ENCODE results near the gene PSMA6.
"Not testable (repeated sequence)": the region's sequence is repeated elsewhere in the genome, so short reads cannot be mapped to it uniquely, and the experiment has no call there.

Gene PSMA6

GRCh38 chr14:35299708-35300107 is 7.5 kb downstream of the PSMA6 start:
- no peak overlapping the region for H3K4me3 ChIP-seq (IDR thresholded peaks at IDR 0.05; ENCODE audit: insufficient read depth, low read depth, low read length)
- H3K4me1 ChIP-seq (ENCODE audit: low read depth, poor library complexity, severe bottlenecking), result peaks cover 63% of the 10 kb centered on the region
- H3K27ac ChIP-seq, result no peak overlapping the region
- peak overlapping the region; percentile 9; the same call in 1 of the 2 replicates for H3K4me2 ChIP-seq
- TF ChIP-seq CTCF (conservative IDR thresholded peaks at IDR 0.05; ENCODE audit: low read depth, low read length), result no peak
- H3K79me2 ChIP-seq (ENCODE audit: insufficient read depth, low read depth), result peaks cover 99% of the 10 kb centered on the region
- H4K20me1 ChIP-seq (ENCODE audit: insufficient read depth), result peaks cover 11% of the 10 kb centered on the region; the same call in 1 of the 2 replicates
- H3K27me3 ChIP-seq (ENCODE audit: insufficient read depth, low read depth), result no peaks in the 10 kb centered on the region
- no peak overlapping the region for H3K9ac ChIP-seq
- no peak overlapping the region for H2AFZ ChIP-seq (ENCODE audit: low read depth)
- H3K36me3 ChIP-seq (ENCODE audit: insufficient read depth), result no peaks in the 10 kb centered on the region

GRCh38 chr14:35300228-35300627 is 8.0 kb downstream of the PSMA6 start:
- H3K9ac ChIP-seq, result no peak overlapping the region
- no peak overlapping the region for H3K27ac ChIP-seq
- peaks cover 58% of the 10 kb centered on the region for H3K4me1 ChIP-seq (ENCODE audit: low read depth, poor library complexity, severe bottlenecking)
- peaks cover 99% of the 10 kb centered on the region for H3K79me2 ChIP-seq (ENCODE audit: insufficient read depth, low read depth)
- H3K27me3 ChIP-seq (ENCODE audit: insufficient read depth, low read depth), result no peaks in the 10 kb centered on the region
- H3K4me2 ChIP-seq, result no peak overlapping the region
- H3K4me3 ChIP-seq (IDR thresholded peaks at IDR 0.05; ENCODE audit: insufficient read depth, low read depth, low read length), result no peak overlapping the region
- H3K36me3 ChIP-seq (ENCODE audit: insufficient read depth), result no peaks in the 10 kb centered on the region
- no peak overlapping the region for H2AFZ ChIP-seq (ENCODE audit: low read depth)
- no peak for TF ChIP-seq CTCF (conservative IDR thresholded peaks at IDR 0.05; ENCODE audit: low read depth, low read length)
- H4K20me1 ChIP-seq (ENCODE audit: insufficient read depth), result peaks cover 11% of the 10 kb centered on the region; the same call in 1 of the 2 replicates

- peaks cover 11% of the 10 kb centered on the region; the same call in 1 of the 2 replicates for H4K20me1 ChIP-seq (ENCODE audit: insufficient read depth)
- not testable (repeated sequence) for H3K9ac ChIP-seq
These were observed 9.2 kb downstream of the PSMA6 start for GRCh38 chr14:35301334-35301733.

GRCh38 chr14:35301735-35302528 is 9.8 kb downstream of the PSMA6 start:
- H3K4me3 ChIP-seq (IDR thresholded peaks at IDR 0.05; ENCODE audit: insufficient read depth, low read depth, low read length), result no peak overlapping the region
- peak overlapping the region; percentile 29; the same call in 1 of the 2 replicates for H3K4me2 ChIP-seq
- no peaks in the 10 kb centered on the region for H3K36me3 ChIP-seq (ENCODE audit: insufficient read depth)

More at GRCh38 chr14:35301334-35301733, 9.2 kb downstream of the PSMA6 start:
- not testable (repeated sequence) for H3K4me3 ChIP-seq (IDR thresholded peaks at IDR 0.05; ENCODE audit: insufficient read depth, low read depth, low read length); H3K27me3 ChIP-seq (ENCODE audit: insufficient read depth, low read depth); H3K36me3 ChIP-seq (ENCODE audit: insufficient read depth); H3K27ac ChIP-seq; H2AFZ ChIP-seq (ENCODE audit: low read depth)
- Histone ChIP-seq H3K4me2 (peak overlapping the region; percentile 29; the same call in 1 of the 2 replicates), H3K79me2 (ENCODE audit: insufficient read depth, low read depth) (peaks cover 99% of the 10 kb centered on the region), H3K4me1 (ENCODE audit: low read depth, poor library complexity, severe bottlenecking) (peaks cover 47% of the 10 kb centered on the region)

More at GRCh38 chr14:35301735-35302528, 9.8 kb downstream of the PSMA6 start:
- peaks cover 41% of the 10 kb centered on the region for H3K4me1 ChIP-seq (ENCODE audit: low read depth, poor library complexity, severe bottlenecking)
- H2AFZ ChIP-seq (ENCODE audit: low read depth), result no peak overlapping the region
- H3K9ac ChIP-seq, result no peak overlapping the region
- no peak overlapping the region; the same call in 1 of the 2 replicates for H3K27ac ChIP-seq
- no peak for TF ChIP-seq CTCF (conservative IDR thresholded peaks at IDR 0.05; ENCODE audit: low read depth, low read length)
- H4K20me1 ChIP-seq (ENCODE audit: insufficient read depth), result peaks cover 11% of the 10 kb centered on the region; the same call in 1 of the 2 replicates
- no peaks in the 10 kb centered on the region for H3K27me3 ChIP-seq (ENCODE audit: insufficient read depth, low read depth)
- H3K79me2 ChIP-seq (ENCODE audit: insufficient read depth, low read depth), result peaks cover 99% of the 10 kb centered on the region
